GM19397 (cell line): ENCODE data around the gene PKP4.

Experiments
- ATAC-seq: cut with Tn5 transposase; IDR thresholded peaks from one replicate; pipeline ENCODE4 v1.9.1; 2021; ENCODE audit warnings: mild to moderate bottlenecking, moderate library complexity; ENCODE audit not compliant: unreplicated experiment

PKP4 gene

GRCh38 chr2:158728422-158728821, 271.7 kb downstream of the PKP4 start:
- ATAC-seq, result no peak

DNA sequence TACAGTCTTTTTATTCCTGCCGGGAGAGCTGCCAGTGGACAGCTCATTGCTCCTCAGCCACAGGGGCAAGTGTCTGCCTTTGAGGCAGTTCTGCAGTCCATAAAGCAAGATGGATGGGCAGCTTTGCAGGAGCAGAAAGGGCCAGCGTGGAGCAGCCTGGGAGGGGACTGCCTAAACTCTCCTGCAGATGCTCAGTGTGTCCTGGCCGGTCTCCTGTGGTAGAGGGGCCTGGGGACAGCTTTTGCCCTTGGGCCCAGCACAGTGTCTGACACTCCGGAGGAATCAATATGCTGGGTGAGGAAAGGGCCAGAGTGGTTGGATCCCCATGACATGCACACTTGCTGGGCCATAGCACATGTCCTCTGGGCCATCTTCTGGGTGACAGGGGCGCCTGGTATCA, 272.7 kb downstream of the PKP4 start:
- ATAC-seq, result no peak

DNA sequence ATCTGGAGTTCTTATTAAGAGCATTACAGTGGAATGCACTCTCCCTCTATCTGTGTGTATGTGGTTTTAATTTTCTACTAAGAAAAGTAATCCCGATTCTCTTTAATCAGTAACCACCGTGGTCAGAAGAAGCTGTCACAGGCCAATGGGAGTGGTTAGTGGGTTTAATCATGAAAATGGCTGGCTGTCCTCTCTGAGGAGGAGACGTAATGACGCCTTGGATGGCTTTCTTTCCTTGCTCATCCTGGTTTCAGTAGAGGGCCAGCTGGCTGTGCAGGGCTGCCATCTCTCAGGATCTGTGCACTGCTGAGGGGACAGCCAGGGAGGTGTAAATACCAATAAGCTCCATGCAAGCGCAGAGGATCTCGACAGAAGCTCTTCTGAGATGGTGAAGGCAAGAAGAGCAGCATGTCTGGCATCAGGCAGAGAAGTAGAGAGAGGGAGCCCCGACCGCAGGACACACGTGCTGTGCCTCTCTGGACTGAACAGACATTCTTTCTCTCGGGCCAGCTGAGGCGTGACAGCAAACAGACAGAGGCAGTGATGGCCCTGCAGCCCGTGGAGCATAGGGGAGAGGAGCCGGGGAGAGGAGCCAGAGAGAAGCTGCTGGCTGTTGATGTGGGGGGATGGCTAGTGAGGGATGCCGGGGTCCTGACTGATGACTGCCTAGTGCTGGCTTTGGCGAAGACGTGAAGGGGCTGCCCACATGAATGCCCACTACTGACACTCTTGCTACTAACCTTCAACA, 273.3 kb downstream of the PKP4 start:
- ATAC-seq, result no peak

GRCh38 chr2:158730621-158731140, 273.9 kb downstream of the PKP4 start:
- no peak for ATAC-seq

- no peak for ATAC-seq
Observed at GRCh38 chr2:158731386-158731785, 274.6 kb downstream of the PKP4 start.
